Panc1 (cell line): ENCODE measurements around the gene MYO5B. TPM values are rescaled to one million over a fixed set of nuclear protein-coding genes. Genes with fewer than 3 reads are reported as not detected.

Source experiments
- ATAC-seq: fragments of 200-7000 bp; cut with Tn5 transposase; 2 replicates; pipeline ENCODE4 v1.9.1; 2020; ENCODE audit warnings: mild to moderate bottlenecking, moderate library complexity
- BruUV-seq: library from RNA; stranded (reverse); fragments of 400-500 nt; replicated peaks from 2 replicates; lab custom pipeline; 2021; lab: Mats Ljungman, UMichigan
- CTCF ChIA-PET: fragments of 300-600 bp; sonication (Branson Sonifier 250); formaldehyde crosslinking; loops from one replicate; lab custom pipeline; 2022; ENCODE audit warnings: antibody characterized with exemption; lab: Charles Lee
- POLR2A ChIA-PET: fragments of 300-600 bp; sonication (Branson Sonifier 250); formaldehyde crosslinking; loops from one replicate; lab custom pipeline; 2022; ENCODE audit warnings: antibody characterized with exemption; lab: Charles Lee
- DNase-seq: peaks from one replicate; pipeline ENCODE4 v3.0.0-alpha.2; 2010; ENCODE audit warnings: low read depth, low spot score
- H3K27ac ChIP-seq: 2 replicates; pipeline ENCODE4 v1.5.1; 2011; ENCODE audit warnings: mild to moderate bottlenecking, low read length, inconsistent platforms
- H3K27me3 ChIP-seq: fragments of 200-500 bp; sonication (Bioruptor generic); 2 replicates; pipeline ENCODE4 v1.6.0; 2014; ENCODE audit warnings: low read length, inconsistent platforms; ENCODE audit not compliant: control insufficient read depth, insufficient read depth
- H3K36me3 ChIP-seq: fragments of 200-500 bp; sonication (Bioruptor generic); 2 replicates; pipeline ENCODE4 v1.5.1; 2014; ENCODE audit warnings: inconsistent platforms, mild to moderate bottlenecking, low read length, moderate library complexity; ENCODE audit not compliant: control insufficient read depth, insufficient read depth
- H3K4me1 ChIP-seq: 2 replicates; pipeline ENCODE4 v1.5.1; 2011; ENCODE audit warnings: inconsistent platforms, mild to moderate bottlenecking, low read length, moderate library complexity; ENCODE audit not compliant: control insufficient read depth, insufficient read depth
- H3K4me3 ChIP-seq, 2 experiments: 2 replicates each; pipeline ENCODE4 v1.5.1; 2011 to 2012; ENCODE audit warnings: low read depth in 2 of 2, low read length in 2 of 2, mild to moderate bottlenecking in 2 of 2, inconsistent platforms in 1 of 2, moderate library complexity in 1 of 2
- H3K9me3 ChIP-seq: fragments of 200-500 bp; sonication (Bioruptor generic); 2 replicates; pipeline ENCODE4 v1.5.1; 2014; ENCODE audit warnings: low read depth, mild to moderate bottlenecking, inconsistent platforms, low read length, moderate library complexity; ENCODE audit not compliant: control insufficient read depth, insufficient read depth
- POLR2AphosphoS5 ChIP-seq: IDR thresholded peaks from 2 replicates; pipeline ENCODE4 v1.6.1; 2012; ENCODE audit warnings: mild to moderate bottlenecking, low read depth, low read length, moderate library complexity
- SIN3A ChIP-seq: IDR thresholded peaks from 2 replicates; pipeline ENCODE4 v1.6.1; 2012; ENCODE audit warnings: low read depth, mild to moderate bottlenecking, low read length, moderate library complexity, borderline replicate concordance; ENCODE audit not compliant: insufficient read depth
- TCF7L2 ChIP-seq: IDR thresholded peaks from 2 replicates; pipeline ENCODE4 v1.6.1; 2011; ENCODE audit warnings: mild to moderate bottlenecking, low read depth, low read length, inconsistent platforms
- in situ Hi-C: cut with HindIII; loops from 2 replicates; pipeline ENCODE4 v1.10.0; 2016; ENCODE audit warnings: low sequenced_read_pairs, low pct_unique_long_range_greater_than_20kb
- intact Hi-C: fragments of 100-400 bp; cut with micrococcal nuclease; formaldehyde crosslinking; loops from one replicate; pipeline ENCODE4 v1.10.0; 2022; ENCODE audit not compliant: unreplicated experiment
- total RNA-seq: library from RNA; stranded (reverse); gene quantifications from one replicate; pipeline ENCODE4 v1.2.1, GENCODE V29; 2021; ENCODE audit not compliant: unreplicated experiment
- TF ChIP-seq, protein P1 (sequence below), 2 experiments: IDR thresholded peaks; 2 replicates each; pipeline ENCODE4 v1.6.1; 2011 to 2012; ENCODE audit warnings: low read depth in 2 of 2, control low read depth in 1 of 2, low read length in 1 of 2, mild to moderate bottlenecking in 1 of 2, moderate library complexity in 1 of 2; ENCODE audit not compliant: insufficient read depth in 1 of 2
- TF ChIP-seq, protein P2 (sequence below): fragments of 450-650 bp; IDR thresholded peaks from 2 replicates; pipeline ENCODE4 v1.5.1; 2017; ENCODE audit warnings: mild to moderate bottlenecking

The MYO5B gene
- total RNA-seq, 1 experiment from 2014 or later: 0.31 TPM

DNA sequence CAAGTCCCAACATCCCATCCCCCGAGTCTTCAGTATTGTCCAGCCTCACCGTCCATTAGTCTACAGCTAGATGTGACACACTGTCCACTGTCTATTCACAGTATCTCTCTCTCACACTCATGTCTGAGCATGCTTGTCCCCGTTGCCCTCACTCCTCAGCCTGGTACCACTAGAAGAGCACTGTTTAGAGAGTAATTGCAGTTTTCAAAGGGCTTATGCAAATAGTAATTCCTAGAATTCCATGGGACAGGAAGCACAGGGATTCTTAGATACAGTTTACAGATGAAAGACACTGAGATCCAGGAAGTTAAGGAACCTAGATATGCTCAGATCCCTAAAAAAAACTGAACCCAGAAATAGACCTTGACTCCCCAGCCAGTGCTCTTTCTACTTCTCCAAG lies 125.5 kb downstream of the MYO5B start:
- Histone ChIP-seq H3K27me3 (no peaks in the 10 kb centered on the region; the same call in 1 of the 2 replicates), H3K4me3 (no peak overlapping the region), H3K9me3 (no peaks in the 10 kb centered on the region), H3K4me1 (no peaks in the 10 kb centered on the region), H3K36me3 (no peaks in the 10 kb centered on the region), H3K27ac (no peak overlapping the region)
- CTCF ChIA-PET: no interaction called here
- BruUV-seq: no TSS peak
- ATAC-seq (no peak), DNase-seq (no peak)
- intact Hi-C loops (no loop called here), in situ Hi-C loops (no loop called here)
- POLR2A ChIA-PET: no interaction called here
- TF ChIP-seq, protein P1, sequence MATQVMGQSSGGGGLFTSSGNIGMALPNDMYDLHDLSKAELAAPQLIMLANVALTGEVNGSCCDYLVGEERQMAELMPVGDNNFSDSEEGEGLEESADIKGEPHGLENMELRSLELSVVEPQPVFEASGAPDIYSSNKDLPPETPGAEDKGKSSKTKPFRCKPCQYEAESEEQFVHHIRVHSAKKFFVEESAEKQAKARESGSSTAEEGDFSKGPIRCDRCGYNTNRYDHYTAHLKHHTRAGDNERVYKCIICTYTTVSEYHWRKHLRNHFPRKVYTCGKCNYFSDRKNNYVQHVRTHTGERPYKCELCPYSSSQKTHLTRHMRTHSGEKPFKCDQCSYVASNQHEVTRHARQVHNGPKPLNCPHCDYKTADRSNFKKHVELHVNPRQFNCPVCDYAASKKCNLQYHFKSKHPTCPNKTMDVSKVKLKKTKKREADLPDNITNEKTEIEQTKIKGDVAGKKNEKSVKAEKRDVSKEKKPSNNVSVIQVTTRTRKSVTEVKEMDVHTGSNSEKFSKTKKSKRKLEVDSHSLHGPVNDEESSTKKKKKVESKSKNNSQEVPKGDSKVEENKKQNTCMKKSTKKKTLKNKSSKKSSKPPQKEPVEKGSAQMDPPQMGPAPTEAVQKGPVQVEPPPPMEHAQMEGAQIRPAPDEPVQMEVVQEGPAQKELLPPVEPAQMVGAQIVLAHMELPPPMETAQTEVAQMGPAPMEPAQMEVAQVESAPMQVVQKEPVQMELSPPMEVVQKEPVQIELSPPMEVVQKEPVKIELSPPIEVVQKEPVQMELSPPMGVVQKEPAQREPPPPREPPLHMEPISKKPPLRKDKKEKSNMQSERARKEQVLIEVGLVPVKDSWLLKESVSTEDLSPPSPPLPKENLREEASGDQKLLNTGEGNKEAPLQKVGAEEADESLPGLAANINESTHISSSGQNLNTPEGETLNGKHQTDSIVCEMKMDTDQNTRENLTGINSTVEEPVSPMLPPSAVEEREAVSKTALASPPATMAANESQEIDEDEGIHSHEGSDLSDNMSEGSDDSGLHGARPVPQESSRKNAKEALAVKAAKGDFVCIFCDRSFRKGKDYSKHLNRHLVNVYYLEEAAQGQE (IDR thresholded peaks at IDR 0.05; ENCODE audit: insufficient read depth in 1 of 2, low read depth in 2 of 2, low read length in 1 of 2): no peak

DNA sequence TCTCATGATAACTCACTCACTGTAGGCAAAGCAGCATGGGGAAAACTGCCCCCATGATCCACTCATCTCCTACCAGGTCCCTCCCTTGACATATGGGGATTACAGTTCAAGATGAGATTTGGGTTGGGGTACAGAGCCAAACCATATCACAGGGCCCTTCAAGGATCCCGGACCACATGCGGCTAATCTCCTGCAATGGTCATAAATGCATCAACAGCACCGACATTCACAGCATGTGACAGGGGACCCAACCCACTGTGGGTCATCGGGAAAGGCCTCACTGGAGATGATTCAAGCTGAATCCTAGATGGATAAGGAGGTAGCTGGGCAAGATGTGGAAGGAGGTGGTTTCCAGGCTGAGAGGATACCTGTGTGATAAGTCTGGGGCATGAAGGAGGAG lies 129.4 kb downstream of the MYO5B start:
- in situ Hi-C loops: no loop called here
- Histone ChIP-seq H3K9me3 (no peaks in the 10 kb centered on the region), H3K27ac (no peak overlapping the region), H3K4me1 (no peaks in the 10 kb centered on the region), H3K27me3 (no peaks in the 10 kb centered on the region), H3K4me3 (no peak overlapping the region), H3K36me3 (no peaks in the 10 kb centered on the region)
- CTCF ChIA-PET: no interaction called here
- ATAC-seq: no peak
- no TSS peak for BruUV-seq
- TF ChIP-seq, protein P1 (IDR thresholded peaks at IDR 0.05; ENCODE audit: insufficient read depth in 1 of 2, low read depth in 2 of 2, low read length in 1 of 2): no peak
- intact Hi-C loops: no loop called here
- DNase-seq: no peak
- POLR2A ChIA-PET: no interaction called here

DNA sequence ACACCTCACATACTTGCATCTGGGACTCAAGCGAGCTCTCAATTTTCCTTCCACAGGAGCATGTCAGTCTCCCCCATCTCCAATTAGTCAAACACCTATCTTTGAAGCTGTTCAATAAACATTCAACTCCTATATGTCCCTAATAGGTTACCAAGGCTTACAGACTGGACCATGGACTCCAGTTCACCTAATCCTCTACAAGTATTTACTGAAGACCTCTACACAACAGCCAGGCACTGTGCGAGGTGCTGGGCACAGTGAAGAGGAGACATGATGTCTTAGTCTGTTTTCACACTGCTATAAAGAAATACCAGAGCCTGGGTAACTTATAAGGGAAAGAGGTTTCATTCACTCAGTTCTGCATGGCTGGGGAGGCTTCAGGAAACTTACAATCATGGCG lies 129.9 kb downstream of the MYO5B start:
- no TSS peak for BruUV-seq
- Histone ChIP-seq H3K4me3 (no peak overlapping the region), H3K4me1 (no peaks in the 10 kb centered on the region), H3K36me3 (no peaks in the 10 kb centered on the region), H3K9me3 (no peaks in the 10 kb centered on the region), H3K27ac (no peak overlapping the region), H3K27me3 (no peaks in the 10 kb centered on the region)
- in situ Hi-C loops: no loop called here
- DNase-seq (no peak), ATAC-seq (no peak)
- TF ChIP-seq POLR2AphosphoS5 (no peak), SIN3A (no peak), TCF7L2 (no peak)
- TF ChIP-seq, protein P1 (IDR thresholded peaks at IDR 0.05; ENCODE audit: insufficient read depth in 1 of 2, low read depth in 2 of 2, low read length in 1 of 2): no peak
- TF ChIP-seq, protein P2, sequence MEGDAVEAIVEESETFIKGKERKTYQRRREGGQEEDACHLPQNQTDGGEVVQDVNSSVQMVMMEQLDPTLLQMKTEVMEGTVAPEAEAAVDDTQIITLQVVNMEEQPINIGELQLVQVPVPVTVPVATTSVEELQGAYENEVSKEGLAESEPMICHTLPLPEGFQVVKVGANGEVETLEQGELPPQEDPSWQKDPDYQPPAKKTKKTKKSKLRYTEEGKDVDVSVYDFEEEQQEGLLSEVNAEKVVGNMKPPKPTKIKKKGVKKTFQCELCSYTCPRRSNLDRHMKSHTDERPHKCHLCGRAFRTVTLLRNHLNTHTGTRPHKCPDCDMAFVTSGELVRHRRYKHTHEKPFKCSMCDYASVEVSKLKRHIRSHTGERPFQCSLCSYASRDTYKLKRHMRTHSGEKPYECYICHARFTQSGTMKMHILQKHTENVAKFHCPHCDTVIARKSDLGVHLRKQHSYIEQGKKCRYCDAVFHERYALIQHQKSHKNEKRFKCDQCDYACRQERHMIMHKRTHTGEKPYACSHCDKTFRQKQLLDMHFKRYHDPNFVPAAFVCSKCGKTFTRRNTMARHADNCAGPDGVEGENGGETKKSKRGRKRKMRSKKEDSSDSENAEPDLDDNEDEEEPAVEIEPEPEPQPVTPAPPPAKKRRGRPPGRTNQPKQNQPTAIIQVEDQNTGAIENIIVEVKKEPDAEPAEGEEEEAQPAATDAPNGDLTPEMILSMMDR: no peak
- intact Hi-C loops: no loop called here
- ChIA-PET POLR2A (no interaction called here), CTCF (no interaction called here)
